Measurements from ENCODE around the gene SRSF6.
"Not testable (repeated sequence)": the region's sequence is repeated elsewhere in the genome, so short reads cannot be mapped to it uniquely, and the experiment has no call there.

Gene SRSF6

DNA sequence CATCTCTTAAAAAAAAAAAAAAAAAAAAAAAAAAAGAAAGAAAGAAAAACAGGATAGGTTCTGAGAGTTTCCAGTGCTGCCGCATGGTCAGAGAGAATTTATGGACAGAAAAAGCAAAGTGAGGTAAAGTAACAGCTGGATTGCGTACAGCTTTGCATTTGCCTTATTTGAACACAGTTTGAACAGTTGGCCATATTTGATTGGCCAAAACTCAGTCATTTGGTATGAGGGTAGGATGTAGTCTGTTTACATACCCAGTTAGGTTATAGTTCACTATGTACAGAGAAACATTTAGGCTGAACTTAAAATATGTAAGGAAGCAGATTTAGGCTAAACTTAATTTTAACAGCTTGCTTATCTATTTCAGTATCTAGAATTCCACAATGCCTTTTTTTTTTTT lies 32.3 kb downstream of the SRSF6 start:
- DNase-seq = no peak

DNA sequence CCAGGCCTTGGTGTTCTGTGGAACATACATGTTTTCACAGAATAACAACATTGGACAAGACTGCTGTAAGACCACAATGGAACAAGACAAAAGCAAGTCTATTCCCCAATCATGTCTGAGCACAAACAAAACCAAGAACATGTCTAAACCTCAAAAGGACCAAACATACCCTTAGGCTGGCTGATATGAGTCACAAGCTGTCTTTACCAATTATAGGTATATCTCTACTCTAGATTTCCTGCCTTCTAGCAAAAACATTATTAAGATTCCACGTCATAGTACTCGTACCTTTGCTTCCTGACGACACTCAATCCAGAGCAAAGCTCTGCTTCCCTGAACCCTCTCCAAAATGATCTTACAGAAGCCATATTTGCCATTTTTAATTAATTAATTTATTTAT lies 34.4 kb downstream of the SRSF6 start:
- DNase-seq = no peak

DNA sequence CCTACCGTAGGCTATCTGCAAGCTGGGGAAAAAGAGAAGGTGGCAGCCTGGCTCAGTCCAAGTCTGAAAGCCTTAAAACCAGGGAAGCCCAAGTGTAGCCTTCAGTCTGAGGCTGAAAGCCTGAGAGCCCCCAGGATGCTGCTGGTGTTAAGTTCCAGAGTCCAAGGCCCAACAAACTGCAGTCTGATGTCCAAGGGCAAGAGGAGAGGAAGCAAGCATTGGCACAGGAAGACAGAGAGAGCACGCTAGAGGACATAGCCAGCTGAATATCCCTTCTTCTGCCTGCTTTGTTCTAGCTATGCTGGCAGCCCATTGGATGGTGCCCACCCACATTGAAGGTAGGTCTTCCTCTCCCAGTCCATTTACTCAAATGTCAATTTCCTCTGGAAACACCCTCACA lies 37.7 kb downstream of the SRSF6 start:
- DNase-seq = no peak

DNA sequence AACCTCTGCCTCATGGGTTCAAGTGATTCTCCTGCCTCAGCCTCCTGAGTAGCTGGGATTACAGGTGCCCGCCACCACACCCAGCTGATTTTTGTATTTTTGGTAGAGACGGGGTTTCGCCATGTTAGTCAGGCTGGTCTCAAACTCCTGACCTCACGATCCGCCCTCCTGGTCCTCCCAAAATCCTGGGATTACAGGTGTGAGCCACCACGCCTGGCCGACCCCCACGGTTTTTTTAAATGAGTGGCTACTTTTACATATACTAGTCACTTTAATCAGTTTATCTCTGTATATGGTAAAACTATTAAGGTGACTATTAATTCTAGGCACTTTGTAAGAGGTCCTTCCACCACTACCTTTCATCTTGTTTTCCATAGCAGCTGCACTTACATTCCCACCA lies 44.3 kb downstream of the SRSF6 start:
- DNase-seq = not testable (repeated sequence)

DNA sequence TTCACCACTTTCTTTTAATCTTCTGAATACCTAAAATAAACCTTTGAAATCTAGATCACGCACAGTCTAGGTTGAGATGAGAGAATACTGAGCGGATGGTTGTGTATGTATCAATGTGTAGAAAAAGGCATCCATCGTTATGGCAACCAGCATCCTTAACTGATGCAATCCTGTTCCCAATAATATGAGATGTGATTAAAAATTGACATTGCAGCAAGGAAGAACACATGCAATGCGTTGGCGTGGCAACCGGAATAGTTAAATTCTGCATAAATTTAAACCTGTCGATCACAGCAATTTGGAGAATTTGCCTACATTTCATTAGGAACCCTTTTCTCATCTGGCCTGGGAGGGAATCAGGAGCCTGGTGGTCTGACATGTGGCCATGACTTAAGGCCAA lies 48.5 kb downstream of the SRSF6 start:
- no peak for DNase-seq

DNA sequence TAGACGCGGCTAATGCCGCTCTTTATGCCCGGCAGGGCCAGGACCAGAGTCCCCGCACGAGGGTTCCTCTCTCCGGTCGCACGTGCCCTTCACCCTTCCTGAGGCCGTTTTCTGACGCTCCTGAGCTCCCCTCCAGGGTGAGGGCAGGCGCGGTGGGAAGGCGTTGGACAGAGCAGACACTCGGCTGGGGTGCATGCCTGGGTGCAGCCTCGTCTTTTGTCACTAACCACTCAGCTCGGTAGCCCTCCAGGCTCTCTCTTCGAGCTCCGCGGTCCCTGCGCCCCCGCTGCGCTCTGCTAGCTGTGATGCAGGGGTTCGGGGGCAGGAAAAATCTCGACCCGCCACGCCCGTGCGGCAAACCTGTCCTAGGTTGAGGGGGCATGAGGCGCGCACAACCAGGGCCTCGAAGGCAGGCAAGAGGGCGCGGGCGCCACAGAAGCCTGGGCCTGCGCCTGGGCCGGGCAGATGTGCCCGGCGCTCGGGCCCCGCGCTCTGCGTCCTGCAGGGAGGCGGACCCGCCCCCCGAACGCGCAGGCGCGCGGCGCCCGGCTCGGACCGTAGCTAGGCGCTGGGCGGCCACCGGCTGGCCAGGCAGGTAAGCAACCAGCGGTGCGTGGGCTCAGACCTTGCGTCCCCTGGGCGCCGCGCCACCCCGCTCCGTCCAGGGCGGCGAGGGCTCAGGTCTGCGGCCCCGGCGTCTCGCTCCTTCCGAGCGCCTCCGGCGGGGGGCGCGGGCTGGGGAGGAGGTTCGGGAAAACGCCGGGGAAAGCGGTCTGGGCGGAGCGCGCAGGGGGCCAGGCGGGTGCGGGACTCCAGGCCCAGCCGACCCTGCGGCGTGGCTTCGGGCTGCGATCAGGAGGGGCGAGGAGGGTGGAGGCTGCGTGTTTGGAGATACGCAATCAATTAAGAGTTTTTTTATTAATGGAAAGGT lies 49.7 kb downstream of the SRSF6 start, which contains the start of gene L3MBTL1:
TSS of gene L3MBTL1 (plus strand) at position 548 of the 931 bp plus-strand sequence. CDS start 5,807 bp downstream, outside the sequence.
- peak; percentile 15 for DNase-seq

DNA sequence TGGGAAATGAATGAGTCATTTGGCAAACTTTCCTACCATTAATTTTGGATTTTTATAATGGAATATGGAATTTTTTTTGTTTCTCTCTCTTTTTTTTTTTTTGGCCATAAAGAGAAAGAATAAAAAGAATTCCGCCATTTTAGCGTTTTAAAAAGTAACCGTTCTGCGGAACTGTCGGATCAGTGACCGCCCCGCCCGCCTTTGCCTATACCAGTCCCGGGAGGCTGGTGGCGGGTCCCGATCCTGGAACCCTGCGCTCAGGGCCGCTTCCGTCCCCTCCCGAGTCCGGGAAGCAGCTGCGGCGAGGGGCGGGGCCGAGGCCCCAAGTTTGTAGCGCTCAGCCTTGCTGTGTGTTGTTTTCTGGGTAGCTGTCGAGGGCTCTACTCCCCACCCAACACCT lies 50.4 kb downstream of the SRSF6 start:
- no peak for DNase-seq

DNA sequence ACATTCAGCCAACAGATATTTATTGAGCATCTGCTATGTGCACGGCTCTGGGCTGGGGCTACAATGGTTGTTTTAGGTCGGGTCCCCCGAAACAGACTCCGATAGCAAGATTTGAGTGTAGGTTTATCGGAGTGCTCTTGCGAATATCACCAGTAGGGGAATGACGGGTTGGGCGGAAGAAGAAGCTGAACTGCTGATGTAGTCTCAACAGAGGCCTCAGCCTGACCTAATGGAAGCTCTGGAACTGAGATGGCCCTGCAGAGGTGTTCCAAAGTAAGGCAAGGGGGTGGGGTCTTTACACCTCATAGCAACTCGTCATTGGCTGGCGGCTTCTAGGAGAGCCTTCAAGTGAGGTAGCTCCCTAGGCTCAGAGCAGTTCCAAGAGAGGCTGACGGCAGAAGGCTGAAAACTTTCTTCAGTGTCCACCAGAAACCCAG lies 50.9 kb downstream of the SRSF6 start:
- no peak for DNase-seq

DNA sequence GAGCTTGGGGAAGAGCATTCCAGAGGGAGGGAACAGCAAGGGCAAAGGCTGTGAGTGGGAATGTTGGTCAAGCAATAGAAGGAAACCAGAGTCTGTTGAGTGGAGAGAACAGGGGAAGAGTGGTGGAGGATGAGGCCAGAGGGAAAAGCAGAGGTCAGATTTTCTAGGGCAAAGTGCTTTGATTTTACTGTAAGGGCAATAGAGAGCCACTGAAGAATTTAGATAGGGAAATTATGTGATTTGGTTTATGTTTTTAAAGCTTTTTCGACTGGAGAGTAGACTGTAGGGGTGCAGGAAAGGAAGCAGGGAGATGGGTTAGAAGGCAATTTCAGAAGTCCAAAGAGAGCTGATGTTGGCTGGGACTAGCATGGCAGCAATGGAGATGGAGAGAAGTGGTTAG lies 54.2 kb downstream of the SRSF6 start:
- no peak for DNase-seq

DNA sequence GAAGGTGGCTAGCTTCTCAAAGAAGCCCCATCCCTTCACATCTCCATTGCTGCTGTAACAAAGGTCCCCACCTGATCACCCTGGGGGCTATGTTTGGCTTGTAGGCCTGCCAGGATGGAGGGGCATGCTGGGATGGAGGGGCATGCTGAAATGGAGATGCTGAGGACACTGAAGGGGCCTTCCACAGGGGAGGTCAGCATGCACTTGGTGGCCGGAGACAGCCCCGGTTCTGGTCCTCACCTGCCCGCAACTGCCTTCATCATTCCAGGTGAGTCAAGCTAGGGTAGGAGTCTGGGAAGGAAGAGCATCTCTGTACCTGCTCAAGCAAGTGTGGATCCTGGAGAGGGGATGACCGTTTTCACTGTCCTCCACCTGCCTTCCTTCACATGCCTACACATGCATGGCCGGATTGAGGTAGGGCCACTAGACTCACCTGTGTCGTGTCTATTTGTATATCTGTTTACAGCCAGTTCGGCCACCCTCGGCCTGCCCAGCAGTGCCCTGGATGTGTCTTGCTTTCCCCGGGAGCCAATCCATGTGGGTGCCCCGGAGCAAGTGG lies 55.8 kb downstream of the SRSF6 start:
- DNase-seq = no peak

Data from DMS79 (cell line).